ENCODE measurements around the gene LRPAP1.

GRCh38 chr4:3518941-3519340 lies 13.3 kb downstream of the LRPAP1 start:
- TF ChIP-seq CTCF (conservative IDR thresholded peaks at IDR 0.05; ENCODE audit: low read length) (no peak), EZH2phosphoT487 (IDR thresholded peaks at IDR 0.05; ENCODE audit: borderline replicate concordance) (no peak)
